C1 segment of cervical spinal cord (tissue), 14 donors: Measurements from ENCODE around the gene DGKD.

ENCODE experiments used
- DNase-seq, 14 donors: peaks; one replicate each; lab custom pipeline; 2025; lab: John Stamatoyannopoulos, UW

Gene DGKD

GRCh38 chr2:233495503-233496496, 141.5 kb downstream of the DGKD start:
- no peak for DNase-seq

GRCh38 chr2:233497692-233498091, 143.4 kb downstream of the DGKD start:
- DNase-seq: no peak

GRCh38 chr2:233498126-233498525, 143.8 kb downstream of the DGKD start:
- no peak for DNase-seq

GRCh38 chr2:233499928-233500327, 145.6 kb downstream of the DGKD start:
- DNase-seq: no peak

- no peak for DNase-seq
Observed at GRCh38 chr2:233501198-233502076, 147.1 kb downstream of the DGKD start.

- DNase-seq: no peak
Observed at GRCh38 chr2:233503481-233503880, 149.2 kb downstream of the DGKD start.

GRCh38 chr2:233503947-233504637, 149.8 kb downstream of the DGKD start:
- no peak for DNase-seq

GRCh38 chr2:233513953-233514655, 159.8 kb downstream of the DGKD start:
- DNase-seq: no peak

- no peak for DNase-seq
Observed at GRCh38 chr2:233519787-233520611, 165.7 kb downstream of the DGKD start.
